Neural cell (in vitro differentiated cells): ENCODE results near the gene GPC1.

ENCODE experiments used
- EP300 ChIP-seq: fragments of 450-650 bp; conservative IDR thresholded peaks from 2 replicates; pipeline ENCODE4 v1.6.1; 2014; ENCODE audit warnings: antibody characterized with exemption, mild to moderate bottlenecking, moderate library complexity; ENCODE audit not compliant: poor library complexity, severe bottlenecking
- EZH2 ChIP-seq: fragments of 200-600, 300-800 bp; shearing (Covaris generic), sonication (generic); IDR thresholded peaks from 2 replicates; pipeline ENCODE4 v1.6.1; 2014; ENCODE audit warnings: antibody characterized with exemption, low read length, borderline replicate concordance, mild to moderate bottlenecking; ENCODE audit not compliant: insufficient read depth, poor library complexity, severe bottlenecking
- MXI1 ChIP-seq: fragments of 450-650 bp; conservative IDR thresholded peaks from 2 replicates; pipeline ENCODE4 v1.6.1; 2014; ENCODE audit warnings: antibody characterized with exemption, mild to moderate bottlenecking; ENCODE audit not compliant: poor library complexity, severe bottlenecking
- POLR2AphosphoS5 ChIP-seq: IDR thresholded peaks from 2 replicates; pipeline ENCODE4 v1.6.1; 2012
- RAD21 ChIP-seq: fragments of 450-650 bp; conservative IDR thresholded peaks from 2 replicates; pipeline ENCODE4 v1.6.1; 2014; ENCODE audit warnings: antibody characterized with exemption, mild to moderate bottlenecking, moderate library complexity
- SMC3 ChIP-seq: fragments of 450-650 bp; conservative IDR thresholded peaks from 2 replicates; pipeline ENCODE4 v1.6.1; 2014; ENCODE audit warnings: antibody characterized with exemption, mild to moderate bottlenecking, moderate library complexity; ENCODE audit not compliant: poor library complexity
- TAF1 ChIP-seq: IDR thresholded peaks from 2 replicates; pipeline ENCODE4 v1.6.1; 2012; ENCODE audit warnings: low read depth
- TF ChIP-seq, protein P1 (sequence below): fragments of 450-650 bp; IDR thresholded peaks from 2 replicates; pipeline ENCODE4 v1.5.1; 2014; ENCODE audit warnings: antibody characterized with exemption, mild to moderate bottlenecking, moderate library complexity; ENCODE audit not compliant: poor library complexity, severe bottlenecking
- TF ChIP-seq, protein P2 (sequence below): IDR thresholded peaks from 2 replicates; pipeline ENCODE4 v1.6.1; 2012; ENCODE audit warnings: borderline replicate concordance

DNA sequence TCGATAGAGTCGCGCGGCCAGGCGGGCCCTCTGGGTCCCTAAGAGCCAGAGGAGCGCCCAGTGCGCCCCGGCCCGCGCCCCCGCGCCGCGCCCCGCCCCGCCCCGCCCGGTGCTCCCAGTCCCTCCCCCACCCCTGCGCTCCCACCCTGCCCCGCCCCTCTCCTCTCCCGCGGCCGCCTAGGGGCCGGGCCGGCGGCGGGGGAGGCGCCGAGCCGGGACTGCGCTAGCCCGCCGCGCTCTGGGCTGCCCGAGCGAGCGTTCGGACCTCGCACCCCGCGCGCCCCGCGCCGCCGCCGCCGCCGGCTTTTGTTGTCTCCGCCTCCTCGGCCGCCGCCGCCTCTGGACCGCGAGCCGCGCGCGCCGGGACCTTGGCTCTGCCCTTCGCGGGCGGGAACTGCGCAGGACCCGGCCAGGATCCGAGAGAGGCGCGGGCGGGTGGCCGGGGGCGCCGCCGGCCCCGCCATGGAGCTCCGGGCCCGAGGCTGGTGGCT, at the start of gene GPC1:
- TF ChIP-seq, protein P1, sequence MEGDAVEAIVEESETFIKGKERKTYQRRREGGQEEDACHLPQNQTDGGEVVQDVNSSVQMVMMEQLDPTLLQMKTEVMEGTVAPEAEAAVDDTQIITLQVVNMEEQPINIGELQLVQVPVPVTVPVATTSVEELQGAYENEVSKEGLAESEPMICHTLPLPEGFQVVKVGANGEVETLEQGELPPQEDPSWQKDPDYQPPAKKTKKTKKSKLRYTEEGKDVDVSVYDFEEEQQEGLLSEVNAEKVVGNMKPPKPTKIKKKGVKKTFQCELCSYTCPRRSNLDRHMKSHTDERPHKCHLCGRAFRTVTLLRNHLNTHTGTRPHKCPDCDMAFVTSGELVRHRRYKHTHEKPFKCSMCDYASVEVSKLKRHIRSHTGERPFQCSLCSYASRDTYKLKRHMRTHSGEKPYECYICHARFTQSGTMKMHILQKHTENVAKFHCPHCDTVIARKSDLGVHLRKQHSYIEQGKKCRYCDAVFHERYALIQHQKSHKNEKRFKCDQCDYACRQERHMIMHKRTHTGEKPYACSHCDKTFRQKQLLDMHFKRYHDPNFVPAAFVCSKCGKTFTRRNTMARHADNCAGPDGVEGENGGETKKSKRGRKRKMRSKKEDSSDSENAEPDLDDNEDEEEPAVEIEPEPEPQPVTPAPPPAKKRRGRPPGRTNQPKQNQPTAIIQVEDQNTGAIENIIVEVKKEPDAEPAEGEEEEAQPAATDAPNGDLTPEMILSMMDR = no peak
- TF ChIP-seq, protein P2, sequence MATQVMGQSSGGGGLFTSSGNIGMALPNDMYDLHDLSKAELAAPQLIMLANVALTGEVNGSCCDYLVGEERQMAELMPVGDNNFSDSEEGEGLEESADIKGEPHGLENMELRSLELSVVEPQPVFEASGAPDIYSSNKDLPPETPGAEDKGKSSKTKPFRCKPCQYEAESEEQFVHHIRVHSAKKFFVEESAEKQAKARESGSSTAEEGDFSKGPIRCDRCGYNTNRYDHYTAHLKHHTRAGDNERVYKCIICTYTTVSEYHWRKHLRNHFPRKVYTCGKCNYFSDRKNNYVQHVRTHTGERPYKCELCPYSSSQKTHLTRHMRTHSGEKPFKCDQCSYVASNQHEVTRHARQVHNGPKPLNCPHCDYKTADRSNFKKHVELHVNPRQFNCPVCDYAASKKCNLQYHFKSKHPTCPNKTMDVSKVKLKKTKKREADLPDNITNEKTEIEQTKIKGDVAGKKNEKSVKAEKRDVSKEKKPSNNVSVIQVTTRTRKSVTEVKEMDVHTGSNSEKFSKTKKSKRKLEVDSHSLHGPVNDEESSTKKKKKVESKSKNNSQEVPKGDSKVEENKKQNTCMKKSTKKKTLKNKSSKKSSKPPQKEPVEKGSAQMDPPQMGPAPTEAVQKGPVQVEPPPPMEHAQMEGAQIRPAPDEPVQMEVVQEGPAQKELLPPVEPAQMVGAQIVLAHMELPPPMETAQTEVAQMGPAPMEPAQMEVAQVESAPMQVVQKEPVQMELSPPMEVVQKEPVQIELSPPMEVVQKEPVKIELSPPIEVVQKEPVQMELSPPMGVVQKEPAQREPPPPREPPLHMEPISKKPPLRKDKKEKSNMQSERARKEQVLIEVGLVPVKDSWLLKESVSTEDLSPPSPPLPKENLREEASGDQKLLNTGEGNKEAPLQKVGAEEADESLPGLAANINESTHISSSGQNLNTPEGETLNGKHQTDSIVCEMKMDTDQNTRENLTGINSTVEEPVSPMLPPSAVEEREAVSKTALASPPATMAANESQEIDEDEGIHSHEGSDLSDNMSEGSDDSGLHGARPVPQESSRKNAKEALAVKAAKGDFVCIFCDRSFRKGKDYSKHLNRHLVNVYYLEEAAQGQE = no peak
- TF ChIP-seq EP300 (no peak), EZH2 (no peak), TAF1 (no peak), POLR2AphosphoS5 (no peak), SMC3 (no peak), MXI1 (no peak), RAD21 (no peak)
